Activated naive CD8-positive, alpha-beta T cell (primary cell): ENCODE data around the gene MEX3D.

Source experiments
- H3K27ac Mint-ChIP-seq: one replicate; pipeline ENCODE4 v1.8.0; 2021; ENCODE audit warnings: mixed read lengths
- H3K27me3 Mint-ChIP-seq: one replicate; pipeline ENCODE4 v1.8.0; 2021; ENCODE audit warnings: mixed read lengths
- H3K36me3 Mint-ChIP-seq: one replicate; pipeline ENCODE4 v1.8.0; 2021; ENCODE audit warnings: mixed read lengths
- H3K4me1 Mint-ChIP-seq: one replicate; pipeline ENCODE4 v1.8.0; 2021; ENCODE audit warnings: low read depth, mixed read lengths
- H3K4me3 Mint-ChIP-seq: one replicate; pipeline ENCODE4 v1.8.0; 2021; ENCODE audit warnings: mild to moderate bottlenecking, mixed read lengths
- H3K9me3 Mint-ChIP-seq: one replicate; pipeline ENCODE4 v1.8.0; 2021; ENCODE audit warnings: low read depth, mixed read lengths

Gene MEX3D

GRCh38 chr19:1567116-1567847 lies 843 bp downstream of the MEX3D start:
- no peaks in the 10 kb centered on the region for H3K27me3 Mint-ChIP-seq
- H3K4me1 Mint-ChIP-seq = peaks cover 1% of the 10 kb centered on the region
- no peaks in the 10 kb centered on the region for H3K9me3 Mint-ChIP-seq
- H3K4me3 Mint-ChIP-seq = no peak overlapping the region
- H3K36me3 Mint-ChIP-seq = no peaks in the 10 kb centered on the region
- H3K27ac Mint-ChIP-seq = no peak overlapping the region

- Mint-ChIP-seq H3K4me1 (peaks cover 1% of the 10 kb centered on the region), H3K27ac (no peak overlapping the region), H3K36me3 (no peaks in the 10 kb centered on the region)
These were observed 1.6 kb downstream of the MEX3D start for GRCh38 chr19:1566392-1567115.

GRCh38 chr19:1563251-1563650 lies 4.9 kb downstream of the MEX3D start:
- H3K27ac Mint-ChIP-seq = no peak overlapping the region

More at GRCh38 chr19:1566392-1567115, 1.6 kb downstream of the MEX3D start:
- Mint-ChIP-seq H3K4me3 (no peak overlapping the region), H3K9me3 (no peaks in the 10 kb centered on the region), H3K27me3 (no peaks in the 10 kb centered on the region)

GRCh38 chr19:1561236-1561842 lies 6.8 kb downstream of the MEX3D start:
- Mint-ChIP-seq H3K27ac (no peak overlapping the region), H3K27me3 (no peaks in the 10 kb centered on the region), H3K4me3 (no peak overlapping the region), H3K9me3 (no peaks in the 10 kb centered on the region), H3K4me1 (no peaks in the 10 kb centered on the region), H3K36me3 (no peaks in the 10 kb centered on the region)

More at GRCh38 chr19:1563251-1563650, 4.9 kb downstream of the MEX3D start:
- Mint-ChIP-seq H3K27me3 (no peaks in the 10 kb centered on the region), H3K4me3 (no peak overlapping the region), H3K4me1 (no peaks in the 10 kb centered on the region), H3K36me3 (no peaks in the 10 kb centered on the region), H3K9me3 (no peaks in the 10 kb centered on the region)

GRCh38 chr19:1560286-1560882 lies 7.7 kb downstream of the MEX3D start:
- no peaks in the 10 kb centered on the region for H3K4me1 Mint-ChIP-seq
- no peak overlapping the region for H3K4me3 Mint-ChIP-seq
- no peak overlapping the region for H3K27ac Mint-ChIP-seq
- no peaks in the 10 kb centered on the region for H3K36me3 Mint-ChIP-seq
- no peaks in the 10 kb centered on the region for H3K27me3 Mint-ChIP-seq
- H3K9me3 Mint-ChIP-seq = no peaks in the 10 kb centered on the region

GRCh38 chr19:1558552-1558951 lies 9.6 kb downstream of the MEX3D start:
- no peaks in the 10 kb centered on the region for H3K4me1 Mint-ChIP-seq
- no peak overlapping the region for H3K27ac Mint-ChIP-seq
- H3K9me3 Mint-ChIP-seq = no peaks in the 10 kb centered on the region
- no peaks in the 10 kb centered on the region for H3K36me3 Mint-ChIP-seq
- no peak overlapping the region for H3K4me3 Mint-ChIP-seq
- no peaks in the 10 kb centered on the region for H3K27me3 Mint-ChIP-seq

GRCh38 chr19:1556390-1557070 lies 11.6 kb downstream of the MEX3D start:
- no peak overlapping the region for H3K27ac Mint-ChIP-seq
- H3K36me3 Mint-ChIP-seq = no peaks in the 10 kb centered on the region
- H3K4me1 Mint-ChIP-seq = no peaks in the 10 kb centered on the region
- H3K27me3 Mint-ChIP-seq = peaks cover 4% of the 10 kb centered on the region
- no peaks in the 10 kb centered on the region for H3K9me3 Mint-ChIP-seq
- H3K4me3 Mint-ChIP-seq = no peak overlapping the region

GRCh38 chr19:1555487-1556389 lies 12.4 kb downstream of the MEX3D start:
- no peaks in the 10 kb centered on the region for H3K4me1 Mint-ChIP-seq
- H3K36me3 Mint-ChIP-seq = no peaks in the 10 kb centered on the region
- H3K4me3 Mint-ChIP-seq = no peak overlapping the region
- H3K9me3 Mint-ChIP-seq = no peaks in the 10 kb centered on the region
- peaks cover 5% of the 10 kb centered on the region for H3K27me3 Mint-ChIP-seq
- no peak overlapping the region for H3K27ac Mint-ChIP-seq

GRCh38 chr19:1554968-1555367 lies 13.2 kb downstream of the MEX3D start:
- no peaks in the 10 kb centered on the region for H3K4me1 Mint-ChIP-seq
- H3K4me3 Mint-ChIP-seq = no peak overlapping the region

GRCh38 chr19:1553415-1553814 lies 14.7 kb downstream of the MEX3D start:
- no peaks in the 10 kb centered on the region for H3K36me3 Mint-ChIP-seq
- H3K27ac Mint-ChIP-seq = no peak overlapping the region

More at GRCh38 chr19:1554968-1555367, 13.2 kb downstream of the MEX3D start:
- Mint-ChIP-seq H3K27me3 (peaks cover 5% of the 10 kb centered on the region), H3K36me3 (no peaks in the 10 kb centered on the region), H3K9me3 (no peaks in the 10 kb centered on the region), H3K27ac (no peak overlapping the region)

GRCh38 chr19:1551068-1552040 lies 16.8 kb downstream of the MEX3D start:
- H3K4me1 Mint-ChIP-seq = no peaks in the 10 kb centered on the region
- H3K36me3 Mint-ChIP-seq = no peaks in the 10 kb centered on the region
- peaks cover 7% of the 10 kb centered on the region for H3K27me3 Mint-ChIP-seq
- no peak overlapping the region for H3K27ac Mint-ChIP-seq
- no peak overlapping the region for H3K4me3 Mint-ChIP-seq
- H3K9me3 Mint-ChIP-seq = no peaks in the 10 kb centered on the region

More at GRCh38 chr19:1553415-1553814, 14.7 kb downstream of the MEX3D start:
- no peak overlapping the region for H3K4me3 Mint-ChIP-seq
- peaks cover 7% of the 10 kb centered on the region for H3K27me3 Mint-ChIP-seq
- no peaks in the 10 kb centered on the region for H3K9me3 Mint-ChIP-seq
- H3K4me1 Mint-ChIP-seq = no peaks in the 10 kb centered on the region

- no peak overlapping the region for H3K27ac Mint-ChIP-seq
- no peaks in the 10 kb centered on the region for H3K36me3 Mint-ChIP-seq
- H3K4me3 Mint-ChIP-seq = no peak overlapping the region
- H3K9me3 Mint-ChIP-seq = no peaks in the 10 kb centered on the region
- H3K27me3 Mint-ChIP-seq = peaks cover 7% of the 10 kb centered on the region
- peaks cover 1% of the 10 kb centered on the region for H3K4me1 Mint-ChIP-seq
These were observed 18.7 kb downstream of the MEX3D start for GRCh38 chr19:1549332-1549945.
